ENCODE results near the gene ZNF140.

GRCh38 chr12:133083345-133083744, 2.6 kb downstream of the ZNF140 start:
- TF ChIP-seq, protein P1, sequence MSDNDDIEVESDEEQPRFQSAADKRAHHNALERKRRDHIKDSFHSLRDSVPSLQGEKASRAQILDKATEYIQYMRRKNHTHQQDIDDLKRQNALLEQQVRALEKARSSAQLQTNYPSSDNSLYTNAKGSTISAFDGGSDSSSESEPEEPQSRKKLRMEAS (IDR thresholded peaks at IDR 0.05) = no peak
- TF ChIP-seq CEBPB (IDR thresholded peaks at IDR 0.05) (no peak), REST (IDR thresholded peaks at IDR 0.05; ENCODE audit: low read depth) (no peak), USF1 (IDR thresholded peaks at IDR 0.05) (no peak), TAF1 (IDR thresholded peaks at IDR 0.05; ENCODE audit: low read depth) (no peak)
